B cell (primary cell): ENCODE measurements around the gene NUP214.

ENCODE experiments used
- CTCF ChIP-seq: fragments of 200-600 bp; IDR thresholded peaks from one replicate; pipeline ENCODE4 v1.8.0; 2022; ENCODE audit warnings: antibody characterized with exemption, mild to moderate bottlenecking
- EZH2 ChIP-seq: IDR thresholded peaks from 2 replicates; pipeline ENCODE4 v1.6.1; 2012; ENCODE audit warnings: borderline replicate concordance, low read depth, mild to moderate bottlenecking, moderate library complexity, low read length; ENCODE audit not compliant: insufficient read depth, poor library complexity, severe bottlenecking

- TF ChIP-seq CTCF (no peak), EZH2 (no peak)
Observed at GRCh38 chr9:131078427-131079366, 46.7 kb upstream of the NUP214 start.
